IMR-90 (cell line): ENCODE data around the gene STX4.

Experiments
- CEBPB ChIP-seq: IDR thresholded peaks from 2 replicates; pipeline ENCODE4 v1.6.1; 2012; ENCODE audit warnings: low read depth, low read length, improper control_type of control experiment
- CHD1 ChIP-seq: IDR thresholded peaks from 2 replicates; pipeline ENCODE4 v1.6.1; 2012; ENCODE audit warnings: low read depth, low read length, improper control_type of control experiment
- NFE2L2 ChIP-seq: fragments of 150-350 bp; IDR thresholded peaks from 2 replicates; pipeline ENCODE4 v1.6.1; 2016; ENCODE audit warnings: low read depth, mild to moderate bottlenecking, low read length
- POLR2A ChIP-seq: IDR thresholded peaks from 2 replicates; pipeline ENCODE4 v1.6.1; 2012; ENCODE audit warnings: mild to moderate bottlenecking, low read depth, low read length
- RAD21 ChIP-seq: IDR thresholded peaks from 2 replicates; pipeline ENCODE4 v1.6.1; 2012; ENCODE audit warnings: low read length, improper control_type of control experiment
- RFX5 ChIP-seq: IDR thresholded peaks from 2 replicates; pipeline ENCODE4 v1.8.0; 2012; ENCODE audit warnings: low read depth, mild to moderate bottlenecking, low read length, moderate library complexity
- SMC3 ChIP-seq: fragments of 150-350 bp; IDR thresholded peaks from 2 replicates; pipeline ENCODE4 v1.6.1; 2016; ENCODE audit warnings: low read depth, mild to moderate bottlenecking, antibody characterized with exemption, low read length, moderate library complexity
- TF ChIP-seq, protein P1 (sequence below): conservative IDR thresholded peaks from 2 replicates; pipeline ENCODE4 v1.5.1; 2012; ENCODE audit warnings: mild to moderate bottlenecking, low read depth, low read length, improper control_type of control experiment

GRCh38 chr16:31036691-31037090 lies 3.3 kb downstream of the STX4 start:
- TF ChIP-seq, protein P1, sequence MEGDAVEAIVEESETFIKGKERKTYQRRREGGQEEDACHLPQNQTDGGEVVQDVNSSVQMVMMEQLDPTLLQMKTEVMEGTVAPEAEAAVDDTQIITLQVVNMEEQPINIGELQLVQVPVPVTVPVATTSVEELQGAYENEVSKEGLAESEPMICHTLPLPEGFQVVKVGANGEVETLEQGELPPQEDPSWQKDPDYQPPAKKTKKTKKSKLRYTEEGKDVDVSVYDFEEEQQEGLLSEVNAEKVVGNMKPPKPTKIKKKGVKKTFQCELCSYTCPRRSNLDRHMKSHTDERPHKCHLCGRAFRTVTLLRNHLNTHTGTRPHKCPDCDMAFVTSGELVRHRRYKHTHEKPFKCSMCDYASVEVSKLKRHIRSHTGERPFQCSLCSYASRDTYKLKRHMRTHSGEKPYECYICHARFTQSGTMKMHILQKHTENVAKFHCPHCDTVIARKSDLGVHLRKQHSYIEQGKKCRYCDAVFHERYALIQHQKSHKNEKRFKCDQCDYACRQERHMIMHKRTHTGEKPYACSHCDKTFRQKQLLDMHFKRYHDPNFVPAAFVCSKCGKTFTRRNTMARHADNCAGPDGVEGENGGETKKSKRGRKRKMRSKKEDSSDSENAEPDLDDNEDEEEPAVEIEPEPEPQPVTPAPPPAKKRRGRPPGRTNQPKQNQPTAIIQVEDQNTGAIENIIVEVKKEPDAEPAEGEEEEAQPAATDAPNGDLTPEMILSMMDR: no peak
- TF ChIP-seq SMC3 (no peak), RFX5 (no peak), RAD21 (no peak), POLR2A (no peak), NFE2L2 (no peak), CHD1 (no peak), CEBPB (no peak)
